ENCODE data around the gene FAHD1. TPM values are rescaled to one million over a fixed set of nuclear protein-coding genes. Genes with fewer than 3 reads are reported as not detected.
"Not testable (repeated sequence)": the region's sequence is repeated elsewhere in the genome, so short reads cannot be mapped to it uniquely, and the experiment has no call there.

The FAHD1 gene
- total RNA-seq, 1 donor from 2014 or later: 23.0 TPM

GRCh38 chr16:1863681-1864460 lies 36.9 kb downstream of the FAHD1 start:
- H3K36me3 ChIP-seq (ENCODE audit: control insufficient read depth in 3 of 3, insufficient read depth in 3 of 3, low read length in 3 of 3): no peaks in the 10 kb centered on the region
- H3K27me3 ChIP-seq (ENCODE audit: control insufficient read depth in 3 of 3, insufficient read depth in 3 of 3, low read length in 3 of 3): peaks cover 12 to 28% (median 23%) of the 10 kb centered on the region in 3 donors
- no peaks in the 10 kb centered on the region for H3K9me3 ChIP-seq (ENCODE audit: control insufficient read depth in 3 of 3, low read length in 3 of 3)
- H3K27ac ChIP-seq (ENCODE audit: low read depth, low read length): no peak overlapping the region
- no peak overlapping the region for H3K4me3 ChIP-seq (ENCODE audit: low read length in 3 of 3)
- H3K9ac ChIP-seq (ENCODE audit: low read depth in 1 of 3, low read length in 3 of 3): no peak overlapping the region
- H3K4me1 ChIP-seq (ENCODE audit: control insufficient read depth in 3 of 3, insufficient read depth in 3 of 3, low read length in 3 of 3): no peaks in the 10 kb centered on the region

- no peak overlapping the region for H3K4me3 ChIP-seq (ENCODE audit: low read length in 3 of 3)
- no peaks in the 10 kb centered on the region for H3K9me3 ChIP-seq (ENCODE audit: control insufficient read depth in 3 of 3, low read length in 3 of 3)
- no peak overlapping the region for H3K9ac ChIP-seq (ENCODE audit: low read depth in 1 of 3, low read length in 3 of 3)
- H3K36me3 ChIP-seq (ENCODE audit: control insufficient read depth in 3 of 3, insufficient read depth in 3 of 3, low read length in 3 of 3): no peaks in the 10 kb centered on the region
- peaks cover 5 to 18% (median 7%) of the 10 kb centered on the region in 3 donors for H3K27me3 ChIP-seq (ENCODE audit: control insufficient read depth in 3 of 3, insufficient read depth in 3 of 3, low read length in 3 of 3)
- no peaks in the 10 kb centered on the region for H3K4me1 ChIP-seq (ENCODE audit: control insufficient read depth in 3 of 3, insufficient read depth in 3 of 3, low read length in 3 of 3)
- no peak overlapping the region for H3K27ac ChIP-seq (ENCODE audit: low read depth, low read length)
Measured at GRCh38 chr16:1865902-1866690, 39.1 kb downstream of the FAHD1 start.

GRCh38 chr16:1870365-1871082 lies 43.5 kb downstream of the FAHD1 start:
- Histone ChIP-seq H3K9ac (ENCODE audit: low read depth in 1 of 3, low read length in 3 of 3) (no peak overlapping the region), H3K4me1 (ENCODE audit: control insufficient read depth in 3 of 3, insufficient read depth in 3 of 3, low read length in 3 of 3) (no peaks in the 10 kb centered on the region), H3K27me3 (ENCODE audit: control insufficient read depth in 3 of 3, insufficient read depth in 3 of 3, low read length in 3 of 3) (peaks cover 11 to 18% (median 17%) of the 10 kb centered on the region in 3 donors), H3K36me3 (ENCODE audit: control insufficient read depth in 3 of 3, insufficient read depth in 3 of 3, low read length in 3 of 3) (no peaks in the 10 kb centered on the region), H3K27ac (ENCODE audit: low read depth, low read length) (no peak overlapping the region), H3K4me3 (ENCODE audit: low read length in 3 of 3) (no peak overlapping the region), H3K9me3 (ENCODE audit: control insufficient read depth in 3 of 3, low read length in 3 of 3) (no peaks in the 10 kb centered on the region)

GRCh38 chr16:1871974-1872635 lies 45.1 kb downstream of the FAHD1 start, which contains the start of gene MEIOB:
Gene MEIOB (minus strand): TSS chr16:1872164. CDS start chr16:1868175, 3,989 bp downstream.
- Histone ChIP-seq H3K36me3 (ENCODE audit: control insufficient read depth in 3 of 3, insufficient read depth in 3 of 3, low read length in 3 of 3) (no peaks in the 10 kb centered on the region), H3K4me3 (ENCODE audit: low read length in 3 of 3) (no peak within 1 kb of the TSS), H3K27me3 (ENCODE audit: control insufficient read depth in 3 of 3, insufficient read depth in 3 of 3, low read length in 3 of 3) (peaks cover 18 to 26% (median 24%) of the 10 kb centered on the region in 3 donors), H3K4me1 (ENCODE audit: control insufficient read depth in 3 of 3, insufficient read depth in 3 of 3, low read length in 3 of 3) (no peaks in the 10 kb centered on the region), H3K9me3 (ENCODE audit: control insufficient read depth in 3 of 3, low read length in 3 of 3) (no peaks in the 10 kb centered on the region), H3K27ac (ENCODE audit: low read depth, low read length) (no peak within 1 kb of the TSS), H3K9ac (ENCODE audit: low read depth in 1 of 3, low read length in 3 of 3) (no peak within 1 kb of the TSS)

GRCh38 chr16:1874854-1875253 lies 47.8 kb downstream of the FAHD1 start:
- Histone ChIP-seq H3K27me3 (ENCODE audit: control insufficient read depth in 3 of 3, insufficient read depth in 3 of 3, low read length in 3 of 3) (peaks cover 35 to 41% (median 36%) of the 10 kb centered on the region in 3 donors), H3K36me3 (ENCODE audit: control insufficient read depth in 3 of 3, insufficient read depth in 3 of 3, low read length in 3 of 3) (no peaks in the 10 kb centered on the region)

GRCh38 chr16:1876066-1876465 lies 49.1 kb downstream of the FAHD1 start:
- H3K27ac ChIP-seq (ENCODE audit: low read depth, low read length); H3K4me1 ChIP-seq (ENCODE audit: control insufficient read depth in 3 of 3, insufficient read depth in 3 of 3, low read length in 3 of 3); H3K36me3 ChIP-seq (ENCODE audit: control insufficient read depth in 3 of 3, insufficient read depth in 3 of 3, low read length in 3 of 3); H3K4me3 ChIP-seq (ENCODE audit: low read length in 3 of 3); H3K9ac ChIP-seq (ENCODE audit: low read depth in 1 of 3, low read length in 3 of 3); H3K9me3 ChIP-seq (ENCODE audit: control insufficient read depth in 3 of 3, low read length in 3 of 3): not testable (repeated sequence)
- peaks cover 36 to 41% (median 38%) of the 10 kb centered on the region in 3 donors for H3K27me3 ChIP-seq (ENCODE audit: control insufficient read depth in 3 of 3, insufficient read depth in 3 of 3, low read length in 3 of 3)

More at GRCh38 chr16:1874854-1875253, 47.8 kb downstream of the FAHD1 start:
- no peaks in the 10 kb centered on the region for H3K4me1 ChIP-seq (ENCODE audit: control insufficient read depth in 3 of 3, insufficient read depth in 3 of 3, low read length in 3 of 3)
- H3K9me3 ChIP-seq (ENCODE audit: control insufficient read depth in 3 of 3, low read length in 3 of 3): no peaks in the 10 kb centered on the region
- H3K4me3 ChIP-seq (ENCODE audit: low read length in 3 of 3): no peak overlapping the region
- no peak overlapping the region for H3K27ac ChIP-seq (ENCODE audit: low read depth, low read length)
- no peak overlapping the region for H3K9ac ChIP-seq (ENCODE audit: low read depth in 1 of 3, low read length in 3 of 3)

- H3K4me3 ChIP-seq (ENCODE audit: low read length in 3 of 3): no peak overlapping the region
- H3K9me3 ChIP-seq (ENCODE audit: control insufficient read depth in 3 of 3, low read length in 3 of 3): no peaks in the 10 kb centered on the region
- H3K36me3 ChIP-seq (ENCODE audit: control insufficient read depth in 3 of 3, insufficient read depth in 3 of 3, low read length in 3 of 3): no peaks in the 10 kb centered on the region
- H3K4me1 ChIP-seq (ENCODE audit: control insufficient read depth in 3 of 3, insufficient read depth in 3 of 3, low read length in 3 of 3): no peaks in the 10 kb centered on the region
- no peak overlapping the region for H3K9ac ChIP-seq (ENCODE audit: low read depth in 1 of 3, low read length in 3 of 3)
- H3K27me3 ChIP-seq (ENCODE audit: control insufficient read depth in 3 of 3, insufficient read depth in 3 of 3, low read length in 3 of 3): peaks cover 36 to 41% (median 38%) of the 10 kb centered on the region in 3 donors
- no peak overlapping the region for H3K27ac ChIP-seq (ENCODE audit: low read depth, low read length)
Measured at GRCh38 chr16:1876468-1876867, 49.5 kb downstream of the FAHD1 start.

GRCh38 chr16:1877089-1877488 lies 50.1 kb downstream of the FAHD1 start:
- no peaks in the 10 kb centered on the region for H3K4me1 ChIP-seq (ENCODE audit: control insufficient read depth in 3 of 3, insufficient read depth in 3 of 3, low read length in 3 of 3)
- H3K4me3 ChIP-seq (ENCODE audit: low read length in 3 of 3): no peak overlapping the region
- H3K36me3 ChIP-seq (ENCODE audit: control insufficient read depth in 3 of 3, insufficient read depth in 3 of 3, low read length in 3 of 3): no peaks in the 10 kb centered on the region
- H3K9ac ChIP-seq (ENCODE audit: low read depth in 1 of 3, low read length in 3 of 3): no peak overlapping the region
- H3K27me3 ChIP-seq (ENCODE audit: control insufficient read depth in 3 of 3, insufficient read depth in 3 of 3, low read length in 3 of 3): peaks cover 34 to 39% (median 37%) of the 10 kb centered on the region in 3 donors
- H3K9me3 ChIP-seq (ENCODE audit: control insufficient read depth in 3 of 3, low read length in 3 of 3): no peaks in the 10 kb centered on the region
- no peak overlapping the region for H3K27ac ChIP-seq (ENCODE audit: low read depth, low read length)

- Histone ChIP-seq H3K9me3 (ENCODE audit: control insufficient read depth in 3 of 3, low read length in 3 of 3) (no peaks in the 10 kb centered on the region), H3K4me3 (ENCODE audit: low read length in 3 of 3) (no peak overlapping the region), H3K4me1 (ENCODE audit: control insufficient read depth in 3 of 3, insufficient read depth in 3 of 3, low read length in 3 of 3) (no peaks in the 10 kb centered on the region), H3K9ac (ENCODE audit: low read depth in 1 of 3, low read length in 3 of 3) (no peak overlapping the region), H3K36me3 (ENCODE audit: control insufficient read depth in 3 of 3, insufficient read depth in 3 of 3, low read length in 3 of 3) (no peaks in the 10 kb centered on the region), H3K27ac (ENCODE audit: low read depth, low read length) (no peak overlapping the region), H3K27me3 (ENCODE audit: control insufficient read depth in 3 of 3, insufficient read depth in 3 of 3, low read length in 3 of 3) (peaks cover 28 to 34% (median 30%) of the 10 kb centered on the region in 3 donors)
Measured at GRCh38 chr16:1877804-1878203, 50.8 kb downstream of the FAHD1 start.
